HepG2 (cell line): ENCODE results near the gene TMEM53. TPM values are rescaled to one million over a fixed set of nuclear protein-coding genes. Genes with fewer than 3 reads are reported as not detected.
A peak's percentile ranks its signal among the peaks of the same experiment; 100 is the strongest.

Experiments
- ATAC-seq: fragments of 200-7000 bp; cut with Tn5 transposase; 3 replicates; pipeline ENCODE4 v1.9.1; 2020; ENCODE audit warnings: mild to moderate bottlenecking, moderate library complexity
- BruUV-seq: library from RNA; stranded (reverse); fragments of 400-500 nt; replicated peaks from 2 replicates; lab custom pipeline; 2021; lab: Mats Ljungman, UMichigan
- CTCF ChIA-PET: fragments of 300-600 bp; formaldehyde crosslinking; extraction: SDS; loops from one replicate; lab custom pipeline; 2021; ENCODE audit warnings: low total read pairs, inconsistent platforms, low intra/inter-chr PET ratio; lab: Yijun Ruan, JAX
- POLR2A ChIA-PET: fragments of 350-600 bp; sonication (Branson Sonifier 250); formaldehyde crosslinking; loops from one replicate; lab custom pipeline; 2020; ENCODE audit warnings: antibody characterized with exemption, inconsistent platforms; lab: Yijun Ruan, JAX
- DNase-seq: peaks from one replicate; pipeline ENCODE4 v3.0.0-alpha.2; 2015; ENCODE audit warnings: low spot score
- FAIRE-seq: peaks from 3 replicates; lab custom pipeline; 2011; peaks lifted over from hg19 to GRCh38; lab: Jason Lieb, UNC
- H2AFZ ChIP-seq: one replicate; pipeline ENCODE4 v1.6.1; 2011; ENCODE audit warnings: low read length, inconsistent platforms
- H3K27ac ChIP-seq: fragments of 300-600 bp; 3 replicates; pipeline ENCODE4 v1.8.0; 2011; ENCODE audit warnings: mixed run types, mild to moderate bottlenecking, mixed read lengths, low read length, inconsistent platforms; ENCODE audit not compliant: insufficient read depth; ENCODE audit errors: extremely low read length
- H3K27me3 ChIP-seq, 2 experiments: fragments of 200-600 bp in 1 of 2; 2 replicates in 1 of 2; 3 replicates in 1 of 2; pipeline versions ENCODE4 v1.6.0 to v1.8.0; 2011; ENCODE audit warnings: low read length in 2 of 2, mild to moderate bottlenecking in 2 of 2, moderate library complexity in 2 of 2, inconsistent platforms in 1 of 2; ENCODE audit not compliant: insufficient read depth in 2 of 2, control insufficient read depth in 1 of 2
- H3K36me3 ChIP-seq, 2 experiments: fragments of 200-600 bp in 1 of 2; replicated peaks in 1 of 2; 2 replicates in 1 of 2; 3 replicates in 1 of 2; pipeline versions ENCODE4 v1.5.1 to v1.8.0; 2011; ENCODE audit warnings: low read length in 2 of 2, inconsistent platforms in 1 of 2; ENCODE audit not compliant: insufficient read depth in 2 of 2, control insufficient read depth in 1 of 2
- H3K4me1 ChIP-seq: 2 replicates; pipeline ENCODE4 v1.5.1; 2012; ENCODE audit warnings: low read length, inconsistent platforms; ENCODE audit not compliant: insufficient read depth
- H3K4me2 ChIP-seq: 2 replicates; pipeline ENCODE4 v1.6.0; 2011; ENCODE audit warnings: low read depth, low read length, inconsistent platforms
- H3K4me3 ChIP-seq, 3 experiments: fragments of 200-600 bp in 1 of 3; sonication (generic), shearing (Covaris generic) in 1 of 3; replicated peaks in 1 of 3; 2 replicates each; pipeline ENCODE4 v1.5.1; 2011 to 2016; ENCODE audit warnings: low read length in 3 of 3, inconsistent platforms in 2 of 3, low read depth in 2 of 3, mild to moderate bottlenecking in 2 of 3, control low read depth in 1 of 3, mixed read lengths in 1 of 3; ENCODE audit not compliant: insufficient read depth in 1 of 3
- H3K79me2 ChIP-seq: one replicate; pipeline ENCODE4 v1.6.1; 2011; ENCODE audit warnings: low read length, inconsistent platforms; ENCODE audit not compliant: insufficient read depth
- H3K9ac ChIP-seq: 2 replicates; pipeline ENCODE4 v1.6.0; 2011; ENCODE audit warnings: mild to moderate bottlenecking, low read depth, low read length, inconsistent platforms; ENCODE audit not compliant: insufficient read depth
- H3K9me3 ChIP-seq: 2 replicates; pipeline ENCODE4 v1.5.1; 2012; ENCODE audit warnings: mild to moderate bottlenecking, low read length
- H4K20me1 ChIP-seq: 2 replicates; pipeline ENCODE4 v1.6.0; 2011; ENCODE audit warnings: inconsistent platforms, mild to moderate bottlenecking, low read length, moderate library complexity; ENCODE audit not compliant: insufficient read depth
- DMTF1 ChIP-seq: sonication (generic); formaldehyde crosslinking; IDR thresholded peaks from 2 replicates; pipeline ENCODE4 v1.4.0; 2020; ENCODE audit warnings: mild to moderate bottlenecking, missing genetic modification reagents
- FOSL1 ChIP-seq: sonication (generic); formaldehyde crosslinking; IDR thresholded peaks from 2 replicates; pipeline ENCODE4 v1.9.0; 2021; ENCODE audit warnings: missing genetic modification reagents, borderline replicate concordance
- POLR2A ChIP-seq, 2 experiments: IDR thresholded peaks; 2 replicates each; pipeline ENCODE4 v1.6.1; 2011; ENCODE audit warnings: low read depth in 2 of 2, low read length in 2 of 2, mild to moderate bottlenecking in 1 of 2, moderate library complexity in 1 of 2; ENCODE audit not compliant: insufficient read depth in 1 of 2
- PRPF4 ChIP-seq: fragments of 200-400 bp; formaldehyde crosslinking; IDR thresholded peaks from 2 replicates; pipeline ENCODE4 v1.6.1; 2016; ENCODE audit warnings: low read length, low read depth; ENCODE audit not compliant: poor library complexity, severe bottlenecking
- RBAK ChIP-seq: sonication (generic); formaldehyde crosslinking; IDR thresholded peaks from 2 replicates; pipeline ENCODE4 v1.5.1; 2020; ENCODE audit warnings: mild to moderate bottlenecking, missing genetic modification reagents
- RBM22 ChIP-seq: fragments of 200-400 bp; formaldehyde crosslinking; optimal IDR thresholded peaks from 2 replicates; pipeline ENCODE3; 2017; ENCODE audit warnings: mild to moderate bottlenecking, low read length, moderate library complexity
- TOPORS ChIP-seq: sonication (generic); formaldehyde crosslinking; IDR thresholded peaks from 2 replicates; pipeline ENCODE4 v1.8.0; 2023; ENCODE audit warnings: mild to moderate bottlenecking, missing genetic modification reagents
- U2AF1 ChIP-seq: fragments of 200-400 bp; formaldehyde crosslinking; optimal IDR thresholded peaks from 2 replicates; pipeline ENCODE3; 2017; ENCODE audit warnings: mild to moderate bottlenecking, low read depth, low read length
- ZBTB34 ChIP-seq: sonication (generic); formaldehyde crosslinking; IDR thresholded peaks from 2 replicates; pipeline ENCODE4 v1.8.0; 2022; ENCODE audit warnings: mild to moderate bottlenecking, missing genetic modification reagents
- ZNF567 ChIP-seq: sonication (generic); formaldehyde crosslinking; IDR thresholded peaks from 2 replicates; pipeline ENCODE4 v1.8.1; 2023; ENCODE audit warnings: mild to moderate bottlenecking, missing genetic modification reagents, borderline replicate concordance
- ZNF704 ChIP-seq: sonication (generic); formaldehyde crosslinking; IDR thresholded peaks from 2 replicates; pipeline ENCODE4 v1.8.1; 2023; ENCODE audit warnings: mild to moderate bottlenecking, inconsistent platforms, moderate library complexity, missing genetic modification reagents, borderline replicate concordance
- ZNF713 ChIP-seq: sonication (generic); formaldehyde crosslinking; IDR thresholded peaks from 2 replicates; pipeline ENCODE4 v1.4.0; 2020; ENCODE audit warnings: mild to moderate bottlenecking, missing genetic modification reagents
- WGBS: methylation state at CpG from one replicate; pipeline ENCODE4 v1.1.6; 2017; ENCODE audit warnings: low lambda C conversion rate; 5-methylcytosine and 5-hydroxymethylcytosine counted together
- in situ Hi-C: cut with HindIII; loops from 2 replicates; pipeline ENCODE4 v1.10.0; 2017; ENCODE audit warnings: low pct_unique_long_range_greater_than_20kb; ENCODE audit not compliant: extremely low pct_ligation_motif_present
- intact Hi-C: fragments of 100-400 bp; cut with micrococcal nuclease; formaldehyde crosslinking; loops from one replicate; pipeline ENCODE4 v1.10.0; 2022; ENCODE audit not compliant: unreplicated experiment
- polyA plus RNA-seq, 8 experiments: library from polyadenylated mRNA; depleted of rRNA in 3 of 8; stranded (reverse) in 7 of 8; unstranded in 1 of 8; fragments of >200 nt; fragmentation: Illumina TruSeq in 4 of 8; extraction: Trizol in 4 of 8; gene quantifications; 2 replicates each; pipeline versions ENCODE4 v1.2.1 to v1.2.3, GENCODE V29; 2011 to 2016; ENCODE audit warnings: low read depth in 4 of 8, missing spikeins in 1 of 8, mixed read lengths in 1 of 8; ENCODE audit not compliant: insufficient read depth in 1 of 8
- total RNA-seq, 5 experiments: library from RNA; depleted of rRNA; stranded (reverse); fragments of >200 nt; fragmentation: Illumina TruSeq; extraction: Trizol; gene quantifications; 2 replicates each; pipeline ENCODE4 v1.2.3, GENCODE V29; 2016; ENCODE audit warnings: low read depth in 1 of 5

The TMEM53 gene
- total and polyA plus RNA-seq, 2 of the 13 experiments (the other 11 are each of a cell fraction or from before 2014, with no cell fraction given): 12.6 to 20.2 TPM

GRCh38 chr1:44651069-44651468 is 23.2 kb downstream of the TMEM53 start:
- ChIA-PET CTCF (no interaction called here), POLR2A (interaction anchor here (1.1 to 3.7 kb wide), 2 partner anchors 10 to 19 kb away, joined by 4 to 25 read pairs; no protein-coding TSS in a partner anchor)
- Histone ChIP-seq H4K20me1 (no peaks in the 10 kb centered on the region), H3K9me3 (no peaks in the 10 kb centered on the region), H3K36me3 (peaks cover 35 to 57% of the 10 kb centered on the region in 2 experiments), H3K4me3 (no peak overlapping the region), H3K27me3 (no peaks in the 10 kb centered on the region), H3K27ac (no peak overlapping the region), H3K79me2 (no peaks in the 10 kb centered on the region), H2AFZ (no peak overlapping the region), H3K4me2 (no peak overlapping the region), H3K9ac (no peak overlapping the region), H3K4me1 (peaks cover 14% of the 10 kb centered on the region)
- WGBS: 98% methylated on average over 8 of the region's 8 CpGs
- peak; percentile 23 for TF ChIP-seq RBM22
- 0 out of 4 replicates have a peak, but pooled peaks of 1 of the 2 experiments have one; percentile 2 for TF ChIP-seq POLR2A (IDR thresholded peaks at IDR 0.05; ENCODE audit: insufficient read depth in 1 of 2, low read depth in 2 of 2, low read length in 2 of 2)
- TF ChIP-seq DMTF1: no peak
- intact Hi-C loops (loop anchor here (5.0 kb wide), 1 partner anchor 56 kb away; no protein-coding TSS in a partner anchor), in situ Hi-C loops (loop anchor here (5.0 kb wide), 1 partner anchor 44 kb away; no protein-coding TSS in a partner anchor)
- ATAC-seq (no peak), FAIRE-seq (no peak), DNase-seq (no peak)
- no TSS peak for BruUV-seq

- no peaks in the 10 kb centered on the region for H3K9me3 ChIP-seq
- no peak overlapping the region for H3K4me3 ChIP-seq
- CTCF ChIA-PET: no interaction called here
- intact Hi-C loops: loop anchor here (5.0 kb wide), 1 partner anchor 57 kb away; no protein-coding TSS in a partner anchor
- peaks cover 7% of the 10 kb centered on the region for H3K4me1 ChIP-seq
- H2AFZ ChIP-seq: no peak overlapping the region
- no peak overlapping the region for H3K27ac ChIP-seq
- POLR2A ChIA-PET: interaction anchor here (0.5 to 3.7 kb wide), 2 partner anchors 10 to 19 kb away, joined by 3 to 25 read pairs; no protein-coding TSS in a partner anchor
- no TSS peak for BruUV-seq
- H4K20me1 ChIP-seq: no peaks in the 10 kb centered on the region
- no peak overlapping the region for H3K9ac ChIP-seq
- H3K79me2 ChIP-seq: no peaks in the 10 kb centered on the region
- H3K4me2 ChIP-seq: no peak overlapping the region
- WGBS: over 99% methylated on average over 13 of the region's 23 CpGs
- no peak for ATAC-seq
- peaks cover 41 to 64% of the 10 kb centered on the region in 2 experiments for H3K36me3 ChIP-seq
- in situ Hi-C loops: loop anchor here (5.0 kb wide), 1 partner anchor 43 kb away; no protein-coding TSS in a partner anchor
- no peaks in the 10 kb centered on the region for H3K27me3 ChIP-seq
- DNase-seq: no peak
- no peak for FAIRE-seq
- TF ChIP-seq ZNF704 (CRISPR knock-in tag) (no peak), PRPF4 (no peak), U2AF1 (no peak), RBAK (CRISPR knock-in tag) (no peak), FOSL1 (CRISPR knock-in tag) (no peak), ZNF713 (CRISPR knock-in tag) (no peak), TOPORS (CRISPR knock-in tag) (no peak), ZNF567 (CRISPR knock-in tag) (no peak), ZBTB34 (CRISPR knock-in tag) (no peak)
Measured at GRCh38 chr1:44650159-44650831, 24.0 kb downstream of the TMEM53 start.
